Raji (cell line): ENCODE measurements around the gene DENND1B.

Experiments
- POLR2A ChIP-seq: IDR thresholded peaks from 2 replicates; pipeline ENCODE4 v1.6.1; 2011; ENCODE audit warnings: low read depth, low read length, control low read depth; ENCODE audit not compliant: insufficient read depth

Gene DENND1B

GRCh38 chr1:197496722-197497121, 278.6 kb downstream of the DENND1B start:
- TF ChIP-seq POLR2A, result no peak

GRCh38 chr1:197486946-197487345, 288.3 kb downstream of the DENND1B start:
- no peak for TF ChIP-seq POLR2A

GRCh38 chr1:197485790-197486189, 289.5 kb downstream of the DENND1B start:
- TF ChIP-seq POLR2A, result no peak

- no peak for TF ChIP-seq POLR2A
These were observed 294.2 kb downstream of the DENND1B start for GRCh38 chr1:197481101-197481500.

- no peak for TF ChIP-seq POLR2A
These were observed 294.8 kb downstream of the DENND1B start for GRCh38 chr1:197480446-197480845.

- no peak for TF ChIP-seq POLR2A
These were observed 303.1 kb downstream of the DENND1B start for GRCh38 chr1:197472141-197472540.

- no peak for TF ChIP-seq POLR2A
These were observed 303.9 kb downstream of the DENND1B start for GRCh38 chr1:197471248-197471985.

GRCh38 chr1:197470330-197470729, 304.9 kb downstream of the DENND1B start:
- TF ChIP-seq POLR2A, result no peak

GRCh38 chr1:197469620-197470210, 305.6 kb downstream of the DENND1B start:
- TF ChIP-seq POLR2A, result no peak

- TF ChIP-seq POLR2A, result no peak
These were observed 306.6 kb downstream of the DENND1B start for GRCh38 chr1:197468543-197469175.

- TF ChIP-seq POLR2A, result no peak
These were observed 307.4 kb downstream of the DENND1B start for GRCh38 chr1:197467881-197468280.

GRCh38 chr1:197466813-197467212, 308.5 kb downstream of the DENND1B start:
- TF ChIP-seq POLR2A, result no peak

- no peak for TF ChIP-seq POLR2A
These were observed 309.6 kb downstream of the DENND1B start for GRCh38 chr1:197465528-197466327.

- no peak for TF ChIP-seq POLR2A
These were observed 311.2 kb downstream of the DENND1B start for GRCh38 chr1:197464044-197464443.

GRCh38 chr1:197463142-197463541, 312.1 kb downstream of the DENND1B start:
- no peak for TF ChIP-seq POLR2A
